GM23338 (cell line): Measurements from ENCODE around the gene ERN1. TPM values are rescaled to one million over a fixed set of nuclear protein-coding genes. Genes with fewer than 3 reads are reported as not detected.

Source experiments
- ATAC-seq: fragments of 200-7000 bp; cut with Tn5 transposase; 3 replicates; pipeline ENCODE4 v1.9.1; 2020
- DNase-seq: peaks from one replicate; pipeline ENCODE4 v3.0.0-alpha.2; 2015; ENCODE audit warnings: low spot score
- H2AFZ ChIP-seq: fragments of 200-600 bp; sonication (generic); 2 replicates; pipeline ENCODE4 v1.8.0; 2016; ENCODE audit warnings: antibody characterized with exemption, mild to moderate bottlenecking, moderate library complexity
- H3F3A ChIP-seq: fragments of 200-600 bp; sonication (generic); replicated peaks from 2 replicates; pipeline ENCODE4 v1.8.0; 2017; ENCODE audit warnings: antibody characterized with exemption, mixed run types, low read depth
- H3K27ac ChIP-seq: fragments of 200-600 bp; sonication (generic); 2 replicates; pipeline ENCODE4 v1.6.1; 2016; ENCODE audit warnings: low read depth
- H3K27me3 ChIP-seq: fragments of 200-600 bp; sonication (generic); 2 replicates; pipeline ENCODE4 v1.8.0; 2016; ENCODE audit warnings: mild to moderate bottlenecking, mixed run types, moderate library complexity; ENCODE audit not compliant: insufficient read depth
- H3K36me3 ChIP-seq: fragments of 200-600 bp; sonication (generic); 2 replicates; pipeline ENCODE4 v1.8.0; 2016; ENCODE audit warnings: mild to moderate bottlenecking; ENCODE audit not compliant: insufficient read depth
- H3K4me1 ChIP-seq: fragments of 200-600 bp; sonication (generic); 2 replicates; pipeline ENCODE4 v1.8.0; 2016; ENCODE audit warnings: mild to moderate bottlenecking, moderate library complexity; ENCODE audit not compliant: insufficient read depth
- H3K4me2 ChIP-seq: fragments of 200-600 bp; sonication (generic); 2 replicates; pipeline ENCODE4 v1.7.1; 2017; ENCODE audit warnings: mixed run types
- H3K4me3 ChIP-seq: fragments of 200-600 bp; sonication (generic); 2 replicates; pipeline ENCODE4 v1.6.1; 2016; ENCODE audit warnings: mixed run types
- H3K79me2 ChIP-seq: fragments of 200-600 bp; sonication (generic); replicated peaks from 2 replicates; pipeline ENCODE4 v1.8.0; 2017; ENCODE audit warnings: mild to moderate bottlenecking; ENCODE audit not compliant: insufficient read depth
- H3K9me2 ChIP-seq: fragments of 200-600 bp; sonication (generic); 2 replicates; pipeline ENCODE4 v1.8.0; 2017; ENCODE audit not compliant: insufficient read depth
- H4K20me1 ChIP-seq: fragments of 200-600 bp; sonication (generic); replicated peaks from 2 replicates; pipeline ENCODE4 v1.8.0; 2017; ENCODE audit warnings: mild to moderate bottlenecking; ENCODE audit not compliant: insufficient read depth
- H3K27ac Mint-ChIP-seq: 2 replicates; pipeline ENCODE4 v1.8.0; 2020; ENCODE audit warnings: inconsistent platforms, mild to moderate bottlenecking, moderate library complexity, mixed read lengths
- H3K27me3 Mint-ChIP-seq: 3 replicates; pipeline ENCODE4 v1.8.0; 2022; ENCODE audit warnings: low read depth, mild to moderate bottlenecking, moderate library complexity, mixed read lengths, inconsistent platforms; ENCODE audit not compliant: insufficient read depth, poor library complexity
- H3K36me3 Mint-ChIP-seq: 3 replicates; pipeline ENCODE4 v1.8.0; 2021; ENCODE audit warnings: low read depth, mild to moderate bottlenecking, inconsistent platforms, moderate library complexity, mixed read lengths
- H3K4me1 Mint-ChIP-seq: 3 replicates; pipeline ENCODE4 v1.8.0; 2020; ENCODE audit warnings: mild to moderate bottlenecking, inconsistent platforms, mixed read lengths
- H3K4me3 Mint-ChIP-seq: 3 replicates; pipeline ENCODE4 v1.8.0; 2021; ENCODE audit warnings: moderate library complexity, mild to moderate bottlenecking, inconsistent platforms, mixed read lengths
- H3K9me3 Mint-ChIP-seq: 3 replicates; pipeline ENCODE4 v1.8.0; 2020; ENCODE audit warnings: moderate library complexity, mild to moderate bottlenecking, inconsistent platforms, mixed read lengths
- CREB1 ChIP-seq: fragments of 250-450 bp; sonication (Bioruptor Pico); IDR thresholded peaks from 2 replicates; pipeline ENCODE4 v1.5.0; 2020; ENCODE audit warnings: low read depth, mild to moderate bottlenecking, moderate library complexity
- CTCF ChIP-seq, 2 experiments: fragments of 200-600 bp in 1 of 2; sonication (generic) in 1 of 2; conservative IDR thresholded peaks; 2 replicates each; pipeline versions ENCODE4 v1.5.1 to v1.6.1; 2016 to 2017; ENCODE audit warnings: antibody characterized with exemption in 2 of 2, low read depth in 2 of 2, mild to moderate bottlenecking in 2 of 2, moderate library complexity in 1 of 2
- JUNB ChIP-seq: IDR thresholded peaks from one replicate; pipeline ENCODE4 v1.6.1; 2016; ENCODE audit warnings: antibody characterized with exemption; ENCODE audit not compliant: unreplicated experiment
- REST ChIP-seq: IDR thresholded peaks from one replicate; pipeline ENCODE4 v1.6.1; 2018; ENCODE audit warnings: antibody characterized with exemption; ENCODE audit not compliant: unreplicated experiment
- STAT1 ChIP-seq: IDR thresholded peaks from one replicate; pipeline ENCODE4 v1.6.1; 2016; ENCODE audit warnings: antibody characterized with exemption; ENCODE audit not compliant: unreplicated experiment
- ZNF331 ChIP-seq: fragments of 250-450 bp; sonication (Bioruptor Pico); IDR thresholded peaks from 2 replicates; pipeline ENCODE4 v1.5.0; 2020; ENCODE audit warnings: low read depth, mild to moderate bottlenecking, moderate library complexity
- polyA plus RNA-seq: library from polyadenylated mRNA; unstranded; fragments of >200 nt; fragmentation: Nextera tagmentation; extraction: Ambion mirVana; gene quantifications from 2 replicates; pipeline ENCODE4 v1.2.1, GENCODE V29; 2016
- total RNA-seq: library from RNA; depleted of rRNA; stranded (reverse); fragments of >200 nt; shearing (Covaris generic); gene quantifications from 2 replicates; pipeline ENCODE4 v1.2.3, GENCODE V29; 2014
- TF ChIP-seq, protein P1 (sequence below): IDR thresholded peaks from 2 replicates; pipeline ENCODE4 v1.6.1; 2016; ENCODE audit warnings: antibody characterized with exemption

Gene ERN1
- total and polyA plus RNA-seq, 2 experiments from 2014 or later = 5.9 to 7.5 TPM

GRCh38 chr17:64091571-64091970, 38.4 kb downstream of the ERN1 start:
- no peak overlapping the region for H3K27ac Mint-ChIP-seq
- no peak for DNase-seq
- no peaks in the 10 kb centered on the region for H3K79me2 ChIP-seq

More at GRCh38 chr17:64091571-64091970, 38.4 kb downstream of the ERN1 start:
- H3K4me3 Mint-ChIP-seq = no peak overlapping the region
- H3K4me3 ChIP-seq = no peak overlapping the region
- H3K27ac ChIP-seq = no peak overlapping the region
- H3K27me3 Mint-ChIP-seq = peaks cover 2% of the 10 kb centered on the region
- H3K4me1 Mint-ChIP-seq = peaks cover 14% of the 10 kb centered on the region
- H4K20me1 ChIP-seq = no peaks in the 10 kb centered on the region
- no peaks in the 10 kb centered on the region for H3K36me3 ChIP-seq
- peaks cover 5% of the 10 kb centered on the region for H3K36me3 Mint-ChIP-seq
- H3F3A ChIP-seq = no peaks in the 10 kb centered on the region
- no peaks in the 10 kb centered on the region for H3K27me3 ChIP-seq
- no peak overlapping the region for H3K4me2 ChIP-seq
- ATAC-seq = no peak
- H2AFZ ChIP-seq = no peak overlapping the region
- H3K9me2 ChIP-seq = no peaks in the 10 kb centered on the region
- H3K4me1 ChIP-seq = peaks cover 4% of the 10 kb centered on the region; the same call in 1 of the 2 replicates
- H3K9me3 Mint-ChIP-seq = peaks cover 2% of the 10 kb centered on the region; the same call in 2 of the 3 replicates
- TF ChIP-seq CREB1 (CRISPR knock-in tag) (no peak), CTCF (conservative IDR thresholded peaks at IDR 0.05; ENCODE audit: low read depth in 2 of 2) (no peak), JUNB (no peak), STAT1 (no peak), ZNF331 (CRISPR knock-in tag) (no peak), REST (no peak)
- TF ChIP-seq, protein P1, sequence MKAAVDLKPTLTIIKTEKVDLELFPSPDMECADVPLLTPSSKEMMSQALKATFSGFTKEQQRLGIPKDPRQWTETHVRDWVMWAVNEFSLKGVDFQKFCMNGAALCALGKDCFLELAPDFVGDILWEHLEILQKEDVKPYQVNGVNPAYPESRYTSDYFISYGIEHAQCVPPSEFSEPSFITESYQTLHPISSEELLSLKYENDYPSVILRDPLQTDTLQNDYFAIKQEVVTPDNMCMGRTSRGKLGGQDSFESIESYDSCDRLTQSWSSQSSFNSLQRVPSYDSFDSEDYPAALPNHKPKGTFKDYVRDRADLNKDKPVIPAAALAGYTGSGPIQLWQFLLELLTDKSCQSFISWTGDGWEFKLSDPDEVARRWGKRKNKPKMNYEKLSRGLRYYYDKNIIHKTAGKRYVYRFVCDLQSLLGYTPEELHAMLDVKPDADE = no peak
